ENCODE measurements around the gene ANXA2R. TPM values are rescaled to one million over a fixed set of nuclear protein-coding genes. Genes with fewer than 3 reads are reported as not detected.

Gene ANXA2R
- total and polyA plus RNA-seq, 2 of the 4 experiments (the other 2 are of a cell fraction): 1.3 to 3.6 TPM

- Histone ChIP-seq H2BK5ac (ENCODE audit: low read depth, low read length, poor library complexity, severe bottlenecking) (peak overlapping the region; percentile 98), H3K23ac (ENCODE audit: low read depth, low read length) (peak overlapping the region; percentile 97), H2BK120ac (ENCODE audit: low read depth, low read length) (peak overlapping the region; percentile 87), H3K9me1 (ENCODE audit: insufficient read depth, low read length) (peaks cover 4% of the 10 kb centered on the region; the same call in 1 of the 2 replicates), H3K4me2 (ENCODE audit: low read depth, low read length) (peak overlapping the region; percentile 58), H2AFZ (replicated peaks; ENCODE audit: low read length, poor library complexity) (peak overlapping the region; percentile 76), H2AK5ac (ENCODE audit: low read depth, low read length) (peak overlapping the region; percentile 61), H3K56ac (ENCODE audit: extremely low read depth, insufficient read depth, low read length) (peak overlapping the region; percentile 96), H3K27ac (ENCODE audit: insufficient read depth, low read length) (peak overlapping the region; percentile 84), H3K9ac (ENCODE audit: low read depth, low read length) (peak overlapping the region; percentile 87), H3K18ac (ENCODE audit: low read depth, low read length) (peak overlapping the region; percentile 58), H3K4me1 (ENCODE audit: control insufficient read depth, insufficient read depth, low read length) (peaks cover 2% of the 10 kb centered on the region; the same call in 1 of the 2 replicates), H4K5ac (ENCODE audit: low read depth, low read length) (peak overlapping the region; percentile 73), H3K4me3 (ENCODE audit: insufficient read depth, low read depth, low read length) (peak overlapping the region; percentile 56), H3K9me3 (ENCODE audit: control insufficient read depth, insufficient read depth, low read length) (no peaks in the 10 kb centered on the region), H2BK20ac (ENCODE audit: low read depth, low read length) (peak overlapping the region; percentile 61), H3K14ac (replicated peaks; ENCODE audit: low read depth, low read length) (peak overlapping the region; percentile 97), H3K79me1 (ENCODE audit: low read depth in 1 of 2, low read length in 2 of 2) (peaks cover 21 to 50% of the 10 kb centered on the region in 2 experiments), H4K8ac (ENCODE audit: low read depth in 2 of 2, low read length in 2 of 2) (peak overlapping the region; percentile 89 to 94), H3K36me3 (ENCODE audit: control insufficient read depth, insufficient read depth, low read length) (no peaks in the 10 kb centered on the region), H3K27me3 (ENCODE audit: control insufficient read depth, insufficient read depth, low read length) (no peaks in the 10 kb centered on the region), H4K91ac (ENCODE audit: insufficient read depth, low read depth, low read length) (peak overlapping the region; percentile 92), H2AK9ac (replicated peaks; ENCODE audit: low read depth, low read length, poor library complexity) (peak overlapping the region; percentile 95), H4K20me1 (ENCODE audit: insufficient read depth, low read length) (no peaks in the 10 kb centered on the region), H3K4ac (ENCODE audit: low read depth, low read length) (peak overlapping the region; percentile 98), H2BK15ac (ENCODE audit: low read depth, low read length) (peak overlapping the region; percentile 75; the same call in 2 of the 3 replicates)
- intact Hi-C loops (cut with micrococcal nuclease): loop anchor here (1.0 to 5.0 kb wide), 3 partner anchors 41 to 321 kb away; partner anchors contain the start of gene HMGCS1
- ChIA-PET CTCF (interaction anchor here (0.9 kb wide), 1 partner anchor 83 kb away, joined by 3 read pairs; no protein-coding TSS in a partner anchor), POLR2A (ENCODE audit: unreplicated experiment) (interaction anchor here (1.1 kb wide), 1 partner anchor 16 kb away, joined by 3 read pairs; no protein-coding TSS in a partner anchor)
- 10% methylated on average over 8 of the region's 36 CpGs; no CpG with 5 or more reads in 1 of the 2 experiments for WGBS, 2 experiments (ENCODE audit: extremely low coverage in 2 of 2, insufficient read length in 1 of 2)
- in situ Hi-C loops (cut with MboI; ENCODE audit: low sequenced_read_pairs): loop anchor here (5.0 to 10.0 kb wide), 2 partner anchors 39 to 77 kb away; no protein-coding TSS in a partner anchor
- BruUV-seq (replicated peaks): TSS peak; percentile 47
- TF ChIP-seq NFE2L2 (IDR thresholded peaks at IDR 0.05; ENCODE audit: low read depth, low read length) (no peak), MAFK (IDR thresholded peaks at IDR 0.05; ENCODE audit: low read depth, low read length) (no peak), CEBPB (IDR thresholded peaks at IDR 0.05; ENCODE audit: low read depth, low read length) (no peak), MAZ (IDR thresholded peaks at IDR 0.05; ENCODE audit: borderline replicate concordance, low read depth, low read length) (no peak), RFX5 (IDR thresholded peaks at IDR 0.05; ENCODE audit: low read depth, low read length) (no peak), RCOR1 (IDR thresholded peaks at IDR 0.05; ENCODE audit: insufficient replicate concordance, low read length) (no peak), FOS (IDR thresholded peaks at IDR 0.05; ENCODE audit: low read depth, low read length) (no peak), CHD1 (IDR thresholded peaks at IDR 0.05; ENCODE audit: low read depth, low read length) (no peak), BHLHE40 (IDR thresholded peaks at IDR 0.05; ENCODE audit: low read depth, low read length) (no peak)
- TF ChIP-seq, protein P1, sequence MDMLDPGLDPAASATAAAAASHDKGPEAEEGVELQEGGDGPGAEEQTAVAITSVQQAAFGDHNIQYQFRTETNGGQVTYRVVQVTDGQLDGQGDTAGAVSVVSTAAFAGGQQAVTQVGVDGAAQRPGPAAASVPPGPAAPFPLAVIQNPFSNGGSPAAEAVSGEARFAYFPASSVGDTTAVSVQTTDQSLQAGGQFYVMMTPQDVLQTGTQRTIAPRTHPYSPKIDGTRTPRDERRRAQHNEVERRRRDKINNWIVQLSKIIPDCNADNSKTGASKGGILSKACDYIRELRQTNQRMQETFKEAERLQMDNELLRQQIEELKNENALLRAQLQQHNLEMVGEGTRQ (IDR thresholded peaks at IDR 0.05; ENCODE audit: low read depth, low read length): no peak
- TF ChIP-seq, protein P2, sequence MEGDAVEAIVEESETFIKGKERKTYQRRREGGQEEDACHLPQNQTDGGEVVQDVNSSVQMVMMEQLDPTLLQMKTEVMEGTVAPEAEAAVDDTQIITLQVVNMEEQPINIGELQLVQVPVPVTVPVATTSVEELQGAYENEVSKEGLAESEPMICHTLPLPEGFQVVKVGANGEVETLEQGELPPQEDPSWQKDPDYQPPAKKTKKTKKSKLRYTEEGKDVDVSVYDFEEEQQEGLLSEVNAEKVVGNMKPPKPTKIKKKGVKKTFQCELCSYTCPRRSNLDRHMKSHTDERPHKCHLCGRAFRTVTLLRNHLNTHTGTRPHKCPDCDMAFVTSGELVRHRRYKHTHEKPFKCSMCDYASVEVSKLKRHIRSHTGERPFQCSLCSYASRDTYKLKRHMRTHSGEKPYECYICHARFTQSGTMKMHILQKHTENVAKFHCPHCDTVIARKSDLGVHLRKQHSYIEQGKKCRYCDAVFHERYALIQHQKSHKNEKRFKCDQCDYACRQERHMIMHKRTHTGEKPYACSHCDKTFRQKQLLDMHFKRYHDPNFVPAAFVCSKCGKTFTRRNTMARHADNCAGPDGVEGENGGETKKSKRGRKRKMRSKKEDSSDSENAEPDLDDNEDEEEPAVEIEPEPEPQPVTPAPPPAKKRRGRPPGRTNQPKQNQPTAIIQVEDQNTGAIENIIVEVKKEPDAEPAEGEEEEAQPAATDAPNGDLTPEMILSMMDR (conservative IDR thresholded peaks at IDR 0.05; ENCODE audit: low read depth, low read length): no peak
- ATAC-seq (ENCODE audit: low read depth) (no peak), DNase-seq (peak; percentile 24)
- dilution Hi-C loops (cut with HindIII; ENCODE audit: low sequenced_read_pairs, unreplicated experiment): no loop called here
These were observed 48.6 kb downstream of the ANXA2R start for GRCh38 chr5:42991404-42992087.
